CD4-positive, alpha-beta T cell treated with Interleukin-21 for 1 hour (primary cell): Measurements from ENCODE around the gene VAPB.

Source experiments
- DNase-seq: peaks from one replicate; pipeline ENCODE4 v3.0.0-alpha.2; 2020

Gene VAPB

GRCh38 chr20:58438970-58439808 is 50.2 kb downstream of the VAPB start:
- DNase-seq: no peak

- no peak for DNase-seq
Observed at GRCh38 chr20:58440021-58440767, 51.2 kb downstream of the VAPB start.

DNA sequence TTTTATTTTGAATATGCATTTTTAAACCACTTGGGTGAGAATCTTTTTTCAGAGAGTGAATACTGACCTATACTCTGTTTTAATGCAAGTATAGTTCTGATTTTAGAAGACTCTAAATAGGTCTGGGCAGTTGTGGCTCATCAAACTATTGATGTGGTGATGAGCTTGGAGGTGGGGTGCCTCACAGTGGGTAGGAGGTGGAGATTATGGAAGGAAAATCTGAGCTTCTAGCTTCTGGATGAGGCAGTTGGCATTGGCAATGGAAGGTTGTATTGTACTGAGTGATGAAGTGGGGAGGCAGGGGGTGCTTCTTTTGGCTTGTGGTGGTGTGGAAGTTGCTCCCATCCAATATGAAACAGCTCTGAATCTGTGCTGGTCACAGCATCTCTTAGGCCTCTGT is 52.7 kb downstream of the VAPB start:
- no peak for DNase-seq

- no peak for DNase-seq
Observed at GRCh38 chr20:58444746-58445255, 55.8 kb downstream of the VAPB start.

DNA sequence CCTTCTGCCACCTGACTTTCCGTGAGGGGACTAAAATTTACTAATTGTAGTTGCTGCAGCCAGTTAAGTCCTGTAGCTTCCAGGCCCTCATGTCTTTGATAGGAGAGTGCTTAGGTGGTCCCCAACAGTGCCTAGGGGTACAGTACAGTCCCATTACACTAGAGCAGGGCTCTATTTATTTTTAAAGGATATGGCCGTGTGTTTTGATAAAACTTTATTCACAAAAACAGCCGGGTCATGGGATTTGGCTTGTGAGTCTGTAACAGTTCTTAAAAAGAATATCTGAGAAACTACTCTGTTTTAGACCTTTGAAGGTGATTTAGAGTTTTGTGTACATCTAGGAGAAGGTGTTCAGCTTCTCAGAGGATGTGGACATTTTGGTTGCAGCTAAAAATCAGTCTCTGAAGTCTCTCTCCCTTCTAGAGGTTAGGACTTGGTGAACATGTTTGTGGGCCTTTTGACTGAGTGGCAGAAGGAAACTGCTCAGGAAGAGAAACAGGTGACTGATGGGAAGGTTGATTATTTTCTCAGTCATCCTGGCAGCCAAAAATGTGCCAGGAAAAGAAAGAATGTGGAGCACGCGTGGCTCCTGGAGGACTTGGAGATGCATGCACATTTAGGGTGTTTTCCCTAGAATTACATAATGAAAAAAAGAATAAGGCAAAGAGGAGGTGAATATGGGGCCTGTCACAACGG is 57.4 kb downstream of the VAPB start:
- DNase-seq: no peak

DNA sequence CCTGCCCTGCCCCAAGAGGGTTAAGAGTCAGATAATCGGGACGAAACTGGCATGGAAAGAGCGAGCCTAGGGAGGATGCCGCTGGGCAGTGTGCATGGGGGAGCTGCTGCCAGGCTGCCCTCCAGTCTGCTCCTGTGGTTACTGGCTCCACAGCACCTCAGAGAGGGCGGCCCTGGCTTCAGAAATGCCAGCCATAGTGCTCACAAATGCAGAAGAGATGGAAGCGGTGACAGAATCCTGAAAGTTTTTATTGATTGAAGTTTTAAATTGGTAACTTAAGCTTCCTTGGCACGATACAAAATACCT is 57.9 kb downstream of the VAPB start:
- no peak for DNase-seq

GRCh38 chr20:58447511-58448391 is 58.7 kb downstream of the VAPB start:
- peak; percentile 57 for DNase-seq

DNA sequence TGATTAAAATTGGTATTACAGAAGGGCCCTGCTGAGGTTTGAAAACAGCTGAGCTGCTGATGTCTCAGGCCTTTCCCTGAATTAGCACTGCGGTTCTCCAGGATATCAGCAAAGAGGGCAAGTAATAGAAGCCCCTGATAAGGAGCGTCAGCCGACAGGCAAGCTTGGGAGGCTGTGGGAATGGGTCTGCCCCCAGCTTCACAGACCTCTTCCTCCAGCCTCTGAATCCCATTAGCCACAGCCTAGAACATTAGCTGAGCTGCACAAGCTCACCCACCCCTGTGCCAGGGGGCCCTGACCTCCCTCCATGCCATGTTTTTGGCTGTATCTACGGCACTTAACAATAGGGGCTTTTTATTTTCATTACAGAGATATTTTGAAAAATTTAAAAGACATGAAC is 59.9 kb downstream of the VAPB start:
- DNase-seq: no peak

GRCh38 chr20:58449681-58450221 is 60.7 kb downstream of the VAPB start:
- no peak for DNase-seq

- no peak for DNase-seq
Observed at GRCh38 chr20:58450254-58450653, 61.2 kb downstream of the VAPB start.

- DNase-seq: no peak
Observed at GRCh38 chr20:58452667-58453255, 63.7 kb downstream of the VAPB start.

DNA sequence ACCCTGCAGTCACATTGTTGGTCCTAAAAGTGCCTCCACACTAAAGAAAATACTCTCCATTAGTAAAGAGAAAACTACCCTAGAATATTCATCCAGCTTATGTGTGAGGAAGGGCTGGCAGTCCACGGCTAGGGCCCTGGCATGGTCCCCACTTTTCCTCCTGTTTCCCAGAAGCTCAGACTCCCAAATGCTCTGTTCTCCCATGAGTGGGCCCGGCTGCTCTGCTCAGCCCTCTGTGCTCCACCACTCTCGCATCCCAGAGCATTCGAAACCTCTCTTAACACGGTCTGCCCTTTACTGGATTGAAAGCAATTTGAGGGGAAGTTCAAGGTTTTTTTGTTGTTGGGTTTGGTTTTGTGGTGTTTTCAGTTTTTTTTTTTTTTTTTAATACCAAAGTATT is 64.4 kb downstream of the VAPB start:
- no peak for DNase-seq

- DNase-seq: no peak
Observed at GRCh38 chr20:58454460-58454859, 65.4 kb downstream of the VAPB start.

- no peak for DNase-seq
Observed at GRCh38 chr20:58457083-58457695, 68.2 kb downstream of the VAPB start.

DNA sequence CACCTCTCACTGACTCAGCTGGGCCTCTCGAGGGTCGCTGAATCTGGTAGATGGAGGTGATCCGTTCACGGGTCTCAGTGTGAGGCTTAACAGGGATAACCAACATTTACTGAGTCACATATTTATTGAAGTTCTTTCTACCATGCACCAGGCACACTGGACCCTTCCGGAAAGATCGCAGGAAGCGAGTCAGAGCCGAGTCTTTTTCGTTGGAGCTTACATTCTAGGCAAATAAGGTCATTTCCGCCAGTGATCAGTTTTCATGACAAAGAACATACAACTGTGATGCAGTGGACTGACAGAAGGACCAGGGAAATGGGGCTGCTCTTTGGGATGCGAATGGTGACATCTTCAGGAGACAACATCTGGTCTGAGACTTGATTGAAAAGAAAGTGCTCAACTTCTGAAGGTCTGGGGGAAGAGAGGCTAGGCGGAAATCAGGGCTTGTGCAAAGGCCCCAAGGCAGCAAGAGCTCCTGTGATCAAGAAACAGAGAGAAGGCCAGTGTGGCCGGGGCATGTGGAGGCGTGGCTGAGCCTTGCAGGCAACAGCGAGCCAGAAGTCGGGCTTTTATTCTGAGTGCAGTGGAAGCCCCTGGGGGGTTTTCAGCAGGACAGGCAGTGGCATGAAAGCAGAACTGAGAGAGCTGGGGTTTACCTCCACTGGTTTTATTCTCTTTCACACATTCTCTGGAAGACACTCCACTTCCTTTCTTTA is 69.5 kb downstream of the VAPB start:
- no peak for DNase-seq

DNA sequence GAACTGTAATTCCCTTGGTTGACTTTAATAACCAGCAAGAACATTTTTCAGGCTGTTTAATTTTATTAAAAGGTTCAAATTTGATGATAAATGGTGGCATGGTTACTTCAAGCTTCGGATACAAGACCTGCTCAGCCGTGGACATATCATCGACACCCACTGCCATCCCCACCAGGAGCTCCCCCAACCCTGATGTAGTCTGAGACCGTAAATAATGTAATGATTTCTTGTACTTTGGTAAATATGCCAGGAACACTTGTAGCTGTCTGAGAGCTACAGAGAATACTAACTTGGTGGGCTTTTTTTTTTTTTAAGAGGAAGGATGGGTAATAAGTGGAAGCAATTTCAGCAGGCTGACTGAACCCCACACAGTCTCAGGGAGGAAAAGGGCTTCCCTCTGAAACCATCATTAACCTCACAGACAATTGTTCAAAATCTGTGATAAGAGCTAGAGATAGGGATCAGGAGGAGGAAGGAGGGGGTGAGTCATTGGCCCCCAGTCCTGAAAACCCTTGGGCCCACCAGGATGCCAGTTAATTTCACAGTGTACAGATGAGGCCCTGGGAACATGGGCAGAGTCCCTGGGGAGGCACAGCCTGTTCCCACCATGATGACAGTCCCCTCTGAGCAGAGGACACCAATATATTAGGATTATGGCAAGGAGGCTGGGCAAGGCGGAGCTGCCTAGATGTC is 70.2 kb downstream of the VAPB start:
- no peak for DNase-seq

GRCh38 chr20:58461104-58461503 is 72.1 kb downstream of the VAPB start:
- DNase-seq: no peak

GRCh38 chr20:58461899-58462298 is 72.9 kb downstream of the VAPB start:
- DNase-seq: no peak

- no peak for DNase-seq
Observed at GRCh38 chr20:58463256-58463655, 74.2 kb downstream of the VAPB start.

GRCh38 chr20:58464838-58465237 is 75.8 kb downstream of the VAPB start:
- DNase-seq: no peak
